ENCODE measurements around the gene SEMA3E. TPM values are rescaled to one million over a fixed set of nuclear protein-coding genes. Genes with fewer than 3 reads are reported as not detected.

Gene SEMA3E
- total RNA-seq, 1 experiment from 2014 or later = 7.3 TPM

DNA sequence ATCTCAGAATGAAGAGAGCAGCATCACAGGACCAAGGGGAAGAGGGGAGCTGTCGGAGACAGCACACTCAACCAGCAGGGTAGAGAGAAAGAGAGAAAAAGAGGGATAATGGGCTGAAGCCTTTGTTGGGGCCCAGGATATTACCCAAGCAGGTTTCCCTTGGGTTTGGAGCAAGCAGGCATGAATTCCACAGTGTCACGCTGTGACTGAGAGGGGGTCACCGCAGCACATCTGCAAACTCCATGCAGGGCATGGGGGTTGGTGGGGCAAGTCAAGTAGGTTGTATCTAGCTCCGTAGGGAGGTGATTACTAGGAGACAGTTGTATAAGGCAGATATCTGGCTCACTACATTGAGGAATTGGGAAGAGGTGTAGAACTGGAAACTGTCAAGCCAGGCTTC is 42.2 kb upstream of the SEMA3E start:
- H3K9me3 ChIP-seq (ENCODE audit: control insufficient read depth, insufficient read depth, low read depth, low read length) = no peaks in the 10 kb centered on the region
- no peak overlapping the region for H3K4me3 ChIP-seq (ENCODE audit: low read depth in 2 of 2, low read length in 2 of 2)
- no peaks in the 10 kb centered on the region for H3K4me1 ChIP-seq (ENCODE audit: control insufficient read depth, insufficient read depth, low read length)
- ATAC-seq = no peak
- intact Hi-C loops (cut with micrococcal nuclease; ENCODE audit: unreplicated experiment) (no loop called here), in situ Hi-C loops (cut with HindIII; ENCODE audit: low pct_unique_long_range_greater_than_20kb, low sequenced_read_pairs) (no loop called here)
- no TSS peak for BruUV-seq (replicated peaks)
- CTCF ChIA-PET = no interaction called here
- POLR2A ChIA-PET = interaction anchor here (0.5 kb wide), 1 partner anchor 605 kb away, joined by 3 read pairs; no protein-coding TSS in a partner anchor
- TF ChIP-seq, protein P1, sequence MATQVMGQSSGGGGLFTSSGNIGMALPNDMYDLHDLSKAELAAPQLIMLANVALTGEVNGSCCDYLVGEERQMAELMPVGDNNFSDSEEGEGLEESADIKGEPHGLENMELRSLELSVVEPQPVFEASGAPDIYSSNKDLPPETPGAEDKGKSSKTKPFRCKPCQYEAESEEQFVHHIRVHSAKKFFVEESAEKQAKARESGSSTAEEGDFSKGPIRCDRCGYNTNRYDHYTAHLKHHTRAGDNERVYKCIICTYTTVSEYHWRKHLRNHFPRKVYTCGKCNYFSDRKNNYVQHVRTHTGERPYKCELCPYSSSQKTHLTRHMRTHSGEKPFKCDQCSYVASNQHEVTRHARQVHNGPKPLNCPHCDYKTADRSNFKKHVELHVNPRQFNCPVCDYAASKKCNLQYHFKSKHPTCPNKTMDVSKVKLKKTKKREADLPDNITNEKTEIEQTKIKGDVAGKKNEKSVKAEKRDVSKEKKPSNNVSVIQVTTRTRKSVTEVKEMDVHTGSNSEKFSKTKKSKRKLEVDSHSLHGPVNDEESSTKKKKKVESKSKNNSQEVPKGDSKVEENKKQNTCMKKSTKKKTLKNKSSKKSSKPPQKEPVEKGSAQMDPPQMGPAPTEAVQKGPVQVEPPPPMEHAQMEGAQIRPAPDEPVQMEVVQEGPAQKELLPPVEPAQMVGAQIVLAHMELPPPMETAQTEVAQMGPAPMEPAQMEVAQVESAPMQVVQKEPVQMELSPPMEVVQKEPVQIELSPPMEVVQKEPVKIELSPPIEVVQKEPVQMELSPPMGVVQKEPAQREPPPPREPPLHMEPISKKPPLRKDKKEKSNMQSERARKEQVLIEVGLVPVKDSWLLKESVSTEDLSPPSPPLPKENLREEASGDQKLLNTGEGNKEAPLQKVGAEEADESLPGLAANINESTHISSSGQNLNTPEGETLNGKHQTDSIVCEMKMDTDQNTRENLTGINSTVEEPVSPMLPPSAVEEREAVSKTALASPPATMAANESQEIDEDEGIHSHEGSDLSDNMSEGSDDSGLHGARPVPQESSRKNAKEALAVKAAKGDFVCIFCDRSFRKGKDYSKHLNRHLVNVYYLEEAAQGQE (IDR thresholded peaks at IDR 0.05; ENCODE audit: insufficient read depth in 1 of 2, low read depth in 2 of 2, low read length in 1 of 2) = no peak
- TF ChIP-seq TCF7L2 (IDR thresholded peaks at IDR 0.05; ENCODE audit: low read depth, low read length) (no peak), SIN3A (IDR thresholded peaks at IDR 0.05; ENCODE audit: borderline replicate concordance, insufficient read depth, low read depth, low read length) (no peak), POLR2AphosphoS5 (IDR thresholded peaks at IDR 0.05; ENCODE audit: low read depth, low read length) (no peak)
- TF ChIP-seq, protein P2, sequence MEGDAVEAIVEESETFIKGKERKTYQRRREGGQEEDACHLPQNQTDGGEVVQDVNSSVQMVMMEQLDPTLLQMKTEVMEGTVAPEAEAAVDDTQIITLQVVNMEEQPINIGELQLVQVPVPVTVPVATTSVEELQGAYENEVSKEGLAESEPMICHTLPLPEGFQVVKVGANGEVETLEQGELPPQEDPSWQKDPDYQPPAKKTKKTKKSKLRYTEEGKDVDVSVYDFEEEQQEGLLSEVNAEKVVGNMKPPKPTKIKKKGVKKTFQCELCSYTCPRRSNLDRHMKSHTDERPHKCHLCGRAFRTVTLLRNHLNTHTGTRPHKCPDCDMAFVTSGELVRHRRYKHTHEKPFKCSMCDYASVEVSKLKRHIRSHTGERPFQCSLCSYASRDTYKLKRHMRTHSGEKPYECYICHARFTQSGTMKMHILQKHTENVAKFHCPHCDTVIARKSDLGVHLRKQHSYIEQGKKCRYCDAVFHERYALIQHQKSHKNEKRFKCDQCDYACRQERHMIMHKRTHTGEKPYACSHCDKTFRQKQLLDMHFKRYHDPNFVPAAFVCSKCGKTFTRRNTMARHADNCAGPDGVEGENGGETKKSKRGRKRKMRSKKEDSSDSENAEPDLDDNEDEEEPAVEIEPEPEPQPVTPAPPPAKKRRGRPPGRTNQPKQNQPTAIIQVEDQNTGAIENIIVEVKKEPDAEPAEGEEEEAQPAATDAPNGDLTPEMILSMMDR (IDR thresholded peaks at IDR 0.05) = no peak
- H3K27me3 ChIP-seq (ENCODE audit: control insufficient read depth, insufficient read depth, low read length) = no peaks in the 10 kb centered on the region
- no peak for DNase-seq (ENCODE audit: low read depth, low spot score)
- H3K36me3 ChIP-seq (ENCODE audit: control insufficient read depth, insufficient read depth, low read length) = no peaks in the 10 kb centered on the region
- no peak overlapping the region for H3K27ac ChIP-seq (ENCODE audit: low read length)

DNA sequence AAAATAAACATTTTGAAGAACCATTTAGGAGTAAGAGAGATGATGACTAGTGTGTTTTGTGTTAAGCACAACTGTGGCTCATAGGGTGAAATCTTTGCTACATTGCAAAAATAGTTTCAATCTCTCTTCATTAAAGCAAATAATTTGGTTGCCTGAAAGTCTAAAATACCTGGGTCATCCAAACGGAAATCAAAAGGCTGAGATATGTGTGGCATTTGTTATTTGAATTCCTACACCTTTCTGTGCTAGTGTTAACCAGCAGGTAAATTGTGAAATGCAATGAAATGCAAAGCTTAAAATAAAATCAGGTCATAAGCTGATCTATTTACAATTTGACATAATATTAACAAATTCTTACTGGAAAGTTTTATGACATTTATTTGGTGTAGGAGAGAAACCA is 40.9 kb upstream of the SEMA3E start:
- Histone ChIP-seq H3K27me3 (ENCODE audit: control insufficient read depth, insufficient read depth, low read length) (no peaks in the 10 kb centered on the region), H3K4me1 (ENCODE audit: control insufficient read depth, insufficient read depth, low read length) (no peaks in the 10 kb centered on the region), H3K4me3 (ENCODE audit: low read depth in 2 of 2, low read length in 2 of 2) (no peak overlapping the region), H3K27ac (ENCODE audit: low read length) (no peak overlapping the region), H3K9me3 (ENCODE audit: control insufficient read depth, insufficient read depth, low read depth, low read length) (no peaks in the 10 kb centered on the region), H3K36me3 (ENCODE audit: control insufficient read depth, insufficient read depth, low read length) (no peaks in the 10 kb centered on the region)
- no TSS peak for BruUV-seq (replicated peaks)
- ATAC-seq = no peak
- ChIA-PET CTCF (no interaction called here), POLR2A (no interaction called here)
- no peak for TF ChIP-seq POLR2AphosphoS5 (IDR thresholded peaks at IDR 0.05; ENCODE audit: low read depth, low read length)
- TF ChIP-seq, protein P1 (IDR thresholded peaks at IDR 0.05; ENCODE audit: insufficient read depth in 1 of 2, low read depth in 2 of 2, low read length in 1 of 2) = no peak
- TF ChIP-seq, protein P2 (IDR thresholded peaks at IDR 0.05) = no peak
- no peak for TF ChIP-seq TCF7L2 (IDR thresholded peaks at IDR 0.05; ENCODE audit: low read depth, low read length)
- TF ChIP-seq SIN3A (IDR thresholded peaks at IDR 0.05; ENCODE audit: borderline replicate concordance, insufficient read depth, low read depth, low read length) = no peak
- in situ Hi-C loops (cut with HindIII; ENCODE audit: low pct_unique_long_range_greater_than_20kb, low sequenced_read_pairs) (no loop called here), intact Hi-C loops (cut with micrococcal nuclease; ENCODE audit: unreplicated experiment) (no loop called here)
- no peak for DNase-seq (ENCODE audit: low read depth, low spot score)

All from Panc1 (cell line).